Astrocyte (in vitro differentiated cells and primary cell): ENCODE measurements around the gene CSK.

Experiments used
- CTCF ChIP-seq: IDR thresholded peaks from 2 replicates; pipeline ENCODE4 v1.5.1; 2011; ENCODE audit warnings: low read depth, mild to moderate bottlenecking, inconsistent platforms, low read length, moderate library complexity; ENCODE audit not compliant: insufficient read depth
- EZH2 ChIP-seq: IDR thresholded peaks from 2 replicates; pipeline ENCODE4 v1.6.1; 2012; ENCODE audit warnings: mild to moderate bottlenecking, low read length, inconsistent platforms; ENCODE audit not compliant: insufficient read depth

- no peak for TF ChIP-seq CTCF
- no peak for TF ChIP-seq EZH2
Observed at GRCh38 chr15:74794248-74794969, 12.5 kb downstream of the CSK start.
